ENCODE data around the gene SPATS1. TPM values are rescaled to one million over a fixed set of nuclear protein-coding genes. Genes with fewer than 3 reads are reported as not detected.

SPATS1 gene
- polyA plus RNA-seq (ENCODE audit: insufficient read length) = not detected
- long read RNA-seq, donor 1 = 0 reads
- long read RNA-seq, donor 2 = 0 reads
- long read RNA-seq, donor 3 = 0 reads
- long read RNA-seq, donor 4 = 0 reads
- long read RNA-seq, donor 5, partial matches to known transcripts = 0 of 1 reads
- long read RNA-seq, donor 5, other reads (novel, unspliced or antisense) = 0 of 1 reads
- long read RNA-seq, donor 6 = 0 reads
- long read RNA-seq, donor 7 = 0 reads
- long read RNA-seq, donor 8 = 0 reads

- no peak for DNase-seq
These were observed at the start of gene SPATS1 for GRCh38 chr6:44342489-44342888. TSS of gene SPATS1 (plus strand) at chr6:44342650. CDS start at chr6:44343096, 446 bp downstream.

GRCh38 chr6:44292661-44293365 lies 49.6 kb upstream of the SPATS1 start:
- no peak for DNase-seq

GRCh38 chr6:44294832-44295791 lies 47.3 kb upstream of the SPATS1 start:
- DNase-seq = no peak

DNA sequence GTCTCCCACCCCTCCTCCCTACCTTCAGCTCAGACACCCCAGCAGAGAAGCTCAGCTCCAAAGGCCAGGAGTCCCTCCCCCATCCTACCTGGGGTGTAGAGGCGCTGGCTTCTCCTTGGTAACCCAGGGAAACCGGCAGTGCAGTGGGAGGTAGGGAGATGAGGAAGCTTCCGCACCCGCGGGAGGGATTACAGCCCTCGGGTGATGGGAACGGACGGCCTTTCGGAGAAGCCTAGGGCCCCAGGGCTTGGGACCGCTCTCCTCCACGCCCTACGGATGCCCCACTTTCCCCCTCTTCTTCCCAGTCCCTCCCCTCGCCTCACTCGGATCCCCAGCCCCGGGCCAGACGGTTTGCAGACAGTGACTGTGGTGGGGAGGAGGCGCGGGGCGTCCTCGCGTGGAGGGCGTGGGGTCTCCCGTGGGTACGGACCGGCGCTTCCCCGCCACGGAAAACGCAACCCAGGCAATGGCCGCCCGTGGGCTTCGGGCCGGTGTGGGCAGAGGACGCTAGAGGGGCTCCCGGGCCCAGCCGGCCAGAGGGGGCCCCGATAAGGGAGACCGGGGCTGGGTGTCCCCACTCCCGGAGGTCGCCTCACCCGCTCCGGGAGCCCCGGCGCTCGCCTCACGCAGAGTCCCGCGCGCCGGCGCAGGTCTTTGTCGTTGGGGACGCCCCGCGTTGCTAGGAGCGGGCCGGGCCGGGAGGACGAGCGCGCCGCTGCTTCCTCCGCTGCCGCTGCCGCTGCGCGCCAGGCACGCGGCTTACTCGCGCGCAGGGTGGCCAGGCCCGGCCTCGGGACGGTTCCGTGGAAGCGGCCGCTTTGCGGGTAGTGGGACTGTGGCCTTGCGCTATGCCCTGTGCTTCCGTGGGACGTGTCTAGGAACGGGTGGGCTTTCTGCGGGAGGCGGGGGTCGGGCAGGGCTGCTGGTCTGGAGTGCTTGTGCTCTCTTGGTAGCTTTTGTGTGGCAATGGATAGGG lies 45.1 kb upstream of the SPATS1 start:
- DNase-seq = peak; percentile 38

GRCh38 chr6:44298055-44298803 lies 44.2 kb upstream of the SPATS1 start:
- no peak for DNase-seq

- DNase-seq = no peak
These were observed 43.6 kb upstream of the SPATS1 start for GRCh38 chr6:44298864-44299263.

GRCh38 chr6:44300292-44300823 lies 42.1 kb upstream of the SPATS1 start:
- no peak for DNase-seq

- no peak for DNase-seq
These were observed 41.3 kb upstream of the SPATS1 start for GRCh38 chr6:44301106-44301505.

- no peak for DNase-seq
These were observed 40.5 kb upstream of the SPATS1 start for GRCh38 chr6:44301782-44302564.

DNA sequence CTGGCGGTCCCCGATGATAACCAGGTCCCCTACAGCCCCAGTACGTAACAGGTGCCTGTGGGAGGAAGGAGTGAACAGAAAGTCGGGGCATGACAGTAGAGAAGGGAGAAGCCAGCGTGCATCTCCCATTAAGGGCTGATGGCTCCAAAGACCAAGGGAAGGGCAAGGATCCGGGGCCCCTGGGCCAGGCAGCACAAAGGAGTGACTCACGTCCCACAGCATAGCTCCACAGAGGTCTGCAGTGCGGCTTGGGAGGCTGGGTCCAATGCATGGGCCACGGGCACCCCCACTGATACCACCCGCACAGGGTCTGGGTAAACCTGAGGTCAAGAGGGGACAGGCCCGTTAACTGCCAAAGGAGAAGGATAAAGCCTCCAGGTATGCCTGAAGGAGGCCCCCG lies 39.6 kb upstream of the SPATS1 start:
- no peak for DNase-seq

GRCh38 chr6:44303842-44304241 lies 38.6 kb upstream of the SPATS1 start:
- DNase-seq = no peak

DNA sequence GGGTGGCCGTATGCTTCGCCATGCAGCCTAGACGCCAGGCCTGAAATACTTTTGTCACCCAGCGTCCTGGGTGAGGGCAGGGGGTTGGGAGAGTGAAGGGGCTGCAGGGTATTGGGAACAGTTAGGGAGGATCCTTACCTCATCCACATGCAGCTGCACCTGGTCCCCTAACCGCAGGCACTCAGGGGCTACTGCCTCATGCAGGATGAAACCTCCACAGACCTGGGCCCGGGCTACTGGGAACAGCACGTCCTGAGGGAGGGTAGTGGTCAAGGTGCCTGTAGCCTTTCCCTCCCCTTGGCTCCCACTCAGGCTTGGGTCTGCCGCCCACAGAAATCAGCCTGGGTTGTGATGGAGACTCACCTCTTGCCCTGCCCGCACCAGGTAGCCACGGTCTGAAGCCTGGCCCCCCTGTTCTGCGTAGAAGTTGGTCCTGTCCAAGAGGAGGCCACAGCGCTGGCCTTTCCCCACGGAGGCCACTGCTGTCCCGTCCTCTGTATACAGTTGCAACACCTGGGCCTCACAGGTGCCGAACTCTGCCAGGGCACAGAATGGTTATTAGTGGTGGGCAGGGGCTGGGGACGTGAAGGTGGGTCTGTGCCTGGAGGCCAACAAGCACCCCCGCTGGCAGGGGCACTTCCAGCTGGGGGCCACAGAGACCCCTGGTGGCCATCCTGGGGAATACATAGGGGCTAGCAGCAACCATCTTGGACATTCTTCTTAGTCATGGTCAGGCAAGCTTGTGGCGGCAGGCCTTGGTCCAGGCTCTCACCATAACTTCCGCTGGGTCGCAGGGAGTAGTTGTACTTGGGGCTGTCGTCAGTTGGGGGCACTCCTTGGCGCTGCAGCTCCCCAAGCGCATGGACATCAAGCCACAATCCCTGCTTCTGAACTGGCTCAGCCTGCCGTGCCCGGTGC lies 37.9 kb upstream of the SPATS1 start:
- DNase-seq = no peak

- DNase-seq = no peak
These were observed 37.2 kb upstream of the SPATS1 start for GRCh38 chr6:44305200-44305725.

- DNase-seq = no peak
These were observed 35.7 kb upstream of the SPATS1 start for GRCh38 chr6:44306710-44307109.

GRCh38 chr6:44307217-44307616 lies 35.2 kb upstream of the SPATS1 start:
- DNase-seq = no peak

- DNase-seq = no peak
These were observed 33.4 kb upstream of the SPATS1 start for GRCh38 chr6:44309092-44309491.

GRCh38 chr6:44309631-44310030 lies 32.8 kb upstream of the SPATS1 start:
- no peak for DNase-seq

GRCh38 chr6:44310241-44310640 lies 32.2 kb upstream of the SPATS1 start:
- no peak for DNase-seq

Measured in left kidney (tissue), 8 donors.